GM12878 (cell line): ENCODE results near the gene NRG3. TPM values are rescaled to one million over a fixed set of nuclear protein-coding genes. Genes with fewer than 3 reads are reported as not detected.

ENCODE experiments used
- ATAC-seq: fragments of 200-7000 bp; cut with Tn5 transposase; 3 replicates; pipeline ENCODE4 v1.9.1; 2020; ENCODE audit warnings: mild to moderate bottlenecking, moderate library complexity
- BruUV-seq: library from RNA; stranded (reverse); fragments of 400-500 nt; replicated peaks from 2 replicates; lab custom pipeline; 2021; lab: Mats Ljungman, UMichigan
- CTCF ChIA-PET: fragments of 300-600 bp; sonication (Branson Sonifier 250); formaldehyde crosslinking; extraction: SDS; loops from one replicate; lab custom pipeline; 2021; ENCODE audit warnings: inconsistent platforms; lab: Yijun Ruan, JAX
- POLR2A ChIA-PET: fragments of 350-600 bp; formaldehyde crosslinking; extraction: SDS; loops from one replicate; lab custom pipeline; 2021; ENCODE audit warnings: inconsistent platforms; lab: Charles Lee
- RAD21 ChIA-PET: fragments of 300-600 bp; sonication (Branson Sonifier 250); formaldehyde crosslinking; loops from one replicate; lab custom pipeline; 2023; ENCODE audit warnings: antibody characterized with exemption; ENCODE audit not compliant: unreplicated experiment; lab: Charles Lee
- SMC1A ChIA-PET: fragments of 300-600 bp; sonication (Branson Sonifier 250); formaldehyde crosslinking; loops from one replicate; lab custom pipeline; 2023; ENCODE audit not compliant: unreplicated experiment, uncharacterized antibody; lab: Charles Lee
- DNase-seq: peaks from one replicate; pipeline ENCODE4 v3.0.0-alpha.2; 2011; ENCODE audit warnings: low read depth, low spot score
- FAIRE-seq: peaks from 3 replicates; lab custom pipeline; 2011; peaks lifted over from hg19 to GRCh38; lab: Jason Lieb, UNC
- H2AFZ ChIP-seq: 2 replicates; pipeline ENCODE4 v1.6.0; 2011; ENCODE audit warnings: low read depth, low read length, control low read depth; ENCODE audit not compliant: control insufficient read depth
- H3K27ac ChIP-seq: 2 replicates; pipeline ENCODE4 v1.5.1; 2011; ENCODE audit warnings: control low read depth; ENCODE audit not compliant: control insufficient read depth, insufficient read depth
- H3K27me3 ChIP-seq, 2 experiments: replicated peaks in 1 of 2; 2 replicates each; pipeline versions ENCODE4 v1.6.0 to v1.6.1; 2011; ENCODE audit warnings: low read length in 1 of 2; ENCODE audit not compliant: control insufficient read depth in 2 of 2, insufficient read depth in 2 of 2
- H3K36me3 ChIP-seq, 2 experiments: 2 replicates each; pipeline ENCODE4 v1.5.1; 2011; ENCODE audit warnings: low read length in 1 of 2; ENCODE audit not compliant: control insufficient read depth in 2 of 2, insufficient read depth in 2 of 2
- H3K4me1 ChIP-seq: 2 replicates; pipeline ENCODE4 v1.6.1; 2011; ENCODE audit warnings: mild to moderate bottlenecking, low read length, moderate library complexity, mixed read lengths; ENCODE audit not compliant: control insufficient read depth, insufficient read depth
- H3K4me2 ChIP-seq: 2 replicates; pipeline ENCODE4 v1.6.0; 2011; ENCODE audit warnings: control low read depth; ENCODE audit not compliant: control insufficient read depth, insufficient read depth
- H3K4me3 ChIP-seq: fragments of 200-600 bp; sonication (generic); 2 replicates; pipeline ENCODE4 v1.5.1; 2016
- H3K79me2 ChIP-seq: 2 replicates; pipeline ENCODE4 v1.6.0; 2011; ENCODE audit warnings: low read length; ENCODE audit not compliant: control insufficient read depth, insufficient read depth
- H3K9ac ChIP-seq: 2 replicates; pipeline ENCODE4 v1.8.0; 2011; ENCODE audit warnings: low read length, control low read depth, mixed read lengths; ENCODE audit not compliant: control insufficient read depth, insufficient read depth
- H3K9me3 ChIP-seq: replicated peaks from 3 replicates; pipeline ENCODE4 v1.5.1; 2011; ENCODE audit warnings: mild to moderate bottlenecking, low read length; ENCODE audit not compliant: control insufficient read depth, insufficient read depth
- H4K20me1 ChIP-seq: 2 replicates; pipeline ENCODE4 v1.6.0; 2011; ENCODE audit not compliant: control insufficient read depth, insufficient read depth
- ZBTB40 ChIP-seq: fragments of 450-650 bp; IDR thresholded peaks from 2 replicates; pipeline ENCODE4 v1.6.1; 2016; ENCODE audit warnings: mild to moderate bottlenecking, moderate library complexity, borderline replicate concordance
- whole genome bisulfite sequencing: methylation state at CpG from one replicate; pipeline ENCODE4 v1.1.6; 2016; ENCODE audit warnings: low lambda C conversion rate; ENCODE audit not compliant: insufficient replicate concordance, insufficient coverage; ENCODE audit errors: missing lambda C conversion rate; 5-methylcytosine and 5-hydroxymethylcytosine counted together
- in situ Hi-C: fragments of 300-500 bp; cut with MboI; formaldehyde crosslinking; loops from 9 replicates; pipeline ENCODE4 v1.14.3; 2018; ENCODE audit warnings: mixed read lengths
- intact Hi-C: fragments of 100-400 bp; cut with micrococcal nuclease; formaldehyde crosslinking; loops from one replicate; pipeline ENCODE4 v1.14.2; 2022; ENCODE audit not compliant: unreplicated experiment
- polyA plus RNA-seq, 11 experiments: library from polyadenylated mRNA; depleted of rRNA in 4 of 11; unstranded in 6 of 11; stranded (reverse) in 5 of 11; fragments of >200 nt; fragmentation: Nextera tagmentation in 4 of 11; fragmentation: Illumina TruSeq in 1 of 11; extraction: Ambion mirVana in 4 of 11; extraction: Trizol in 1 of 11; gene quantifications; 1 replicate in 1 of 11; 2 replicates in 10 of 11; pipeline versions ENCODE4 v1.2.1 to v1.2.3, GENCODE V29; 2011 to 2016; ENCODE audit warnings: inconsistent platforms in 2 of 11, missing spikeins in 2 of 11, low read depth in 1 of 11
- total RNA-seq, 4 experiments: library from RNA; depleted of rRNA in 3 of 4; stranded (reverse); fragments of >200 nt in 3 of 4; fragmentation: Illumina TruSeq in 1 of 4; extraction: Trizol in 1 of 4; gene quantifications; 2 replicates each; pipeline versions ENCODE4 v1.2.1 to v1.2.3, GENCODE V29; 2013 to 2021

The NRG3 gene
- total and polyA plus RNA-seq, 10 of the 15 experiments (the other 5 are each of a cell fraction or from before 2014, with no cell fraction given) = 0.03 to 0.41 (median 0.17) TPM; not detected in 3

GRCh38 chr10:82887488-82887887, 1012.5 kb downstream of the NRG3 start:
- no peaks in the 10 kb centered on the region for H3K27me3 ChIP-seq
- in situ Hi-C loops = no loop called here
- ATAC-seq = no peak
- 25% methylated on average over 1 of the region's 1 CpG for WGBS
- DNase-seq = no peak
- no peaks in the 10 kb centered on the region for H3K79me2 ChIP-seq
- no peaks in the 10 kb centered on the region for H3K36me3 ChIP-seq
- H3K9me3 ChIP-seq = no peaks in the 10 kb centered on the region
- no peak overlapping the region for H3K9ac ChIP-seq
- CTCF ChIA-PET = no interaction called here
- no peak for TF ChIP-seq ZBTB40
- H3K27ac ChIP-seq = no peak overlapping the region
- no peak overlapping the region for H3K4me3 ChIP-seq
- H4K20me1 ChIP-seq = no peaks in the 10 kb centered on the region
- no peak for FAIRE-seq
- no peak overlapping the region for H2AFZ ChIP-seq
- H3K4me1 ChIP-seq = no peaks in the 10 kb centered on the region
- POLR2A ChIA-PET = no interaction called here
- RAD21 ChIA-PET = interaction anchor here (0.9 kb wide), 2 partner anchors 82 to 96 kb away, joined by 3 read pairs; no protein-coding TSS in a partner anchor
- intact Hi-C loops = no loop called here
- H3K4me2 ChIP-seq = no peak overlapping the region
- BruUV-seq = no TSS peak
- SMC1A ChIA-PET = interaction anchor here (0.7 to 1.8 kb wide), 4 partner anchors 11 to 78 kb away, joined by 3 to 6 read pairs (median 4); no protein-coding TSS in a partner anchor
